DMS 273 treated with DMSO at 0.1 percent for 48 hours (cell line): ENCODE measurements around the gene IQSEC1.

ENCODE experiments used
- DNase-seq: peaks from one replicate; lab custom pipeline; 2025; lab: John Stamatoyannopoulos, UW

Gene IQSEC1

DNA sequence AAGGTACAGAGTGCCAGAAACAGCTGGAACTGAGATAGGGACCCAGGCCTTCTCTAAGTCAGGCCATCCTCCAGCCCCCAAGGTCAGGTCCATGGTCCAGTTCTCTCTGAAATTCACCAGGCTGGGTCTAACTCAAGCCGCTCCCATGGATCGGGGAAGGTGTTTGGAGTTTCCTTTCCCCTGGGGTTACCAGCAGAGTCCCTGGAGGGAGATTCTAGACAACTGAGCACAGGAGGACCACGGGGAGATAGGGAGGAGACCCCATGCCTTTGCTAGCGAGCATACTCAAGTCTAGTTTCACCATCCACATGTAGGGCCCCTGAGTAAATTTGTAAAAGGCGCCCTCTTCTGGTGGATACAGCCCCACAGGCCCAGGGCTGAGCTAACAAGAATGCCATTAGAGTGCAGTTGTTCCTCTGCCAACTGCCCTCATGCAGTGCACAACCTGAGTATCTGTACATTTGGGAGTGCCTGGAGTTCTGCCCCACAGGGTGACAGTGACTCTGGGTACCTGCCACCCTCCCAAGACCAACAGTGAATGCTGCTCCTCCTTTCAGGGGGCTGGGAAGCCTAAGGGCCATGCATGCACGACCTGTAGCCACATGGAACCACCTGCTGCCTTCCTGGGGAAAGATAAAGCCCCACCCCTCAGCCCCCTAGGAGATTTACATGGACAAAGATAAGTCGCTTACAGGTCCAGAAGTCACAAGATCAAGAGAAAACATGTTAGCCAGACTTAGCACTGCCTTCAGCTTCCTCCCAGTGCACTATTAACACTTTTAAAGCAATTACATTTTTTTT, 89.0 kb downstream of the IQSEC1 start:
- no peak for DNase-seq

GRCh38 chr3:12983319-12983718, 89.9 kb downstream of the IQSEC1 start:
- no peak for DNase-seq

GRCh38 chr3:12982619-12983101, 90.6 kb downstream of the IQSEC1 start:
- no peak for DNase-seq

- no peak for DNase-seq
Measured at GRCh38 chr3:12981306-12982275, 91.6 kb downstream of the IQSEC1 start.

GRCh38 chr3:12980596-12981290, 92.5 kb downstream of the IQSEC1 start:
- DNase-seq = no peak

DNA sequence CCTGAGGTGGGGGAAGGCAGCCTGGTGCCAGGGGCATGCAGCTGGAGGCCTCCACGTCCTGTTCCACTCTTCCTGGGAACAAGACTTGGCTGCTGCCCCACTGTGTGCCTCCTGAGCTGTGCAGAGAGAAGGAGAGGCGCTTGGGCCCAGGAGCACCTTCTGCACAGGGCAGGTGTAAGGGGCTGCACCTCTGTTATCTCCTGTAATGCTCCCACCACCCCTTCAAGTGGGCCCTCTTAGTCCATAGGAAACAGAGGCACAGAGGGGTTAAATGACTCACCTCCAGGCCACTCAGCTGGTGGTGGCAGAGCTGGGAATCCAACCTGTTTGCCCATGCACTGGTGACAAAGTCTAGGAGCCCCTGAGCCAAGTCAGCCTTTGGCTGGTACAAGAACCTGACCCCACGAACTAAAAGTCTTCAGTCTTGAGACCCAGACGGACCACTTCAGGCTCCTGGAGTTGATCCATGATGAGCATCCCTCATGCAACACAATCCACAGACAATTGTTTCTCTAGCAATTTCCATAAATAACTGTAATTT, 93.2 kb downstream of the IQSEC1 start:
- no peak for DNase-seq

- no peak for DNase-seq
Measured at GRCh38 chr3:12979151-12979946, 93.9 kb downstream of the IQSEC1 start.

- no peak for DNase-seq
Measured at GRCh38 chr3:12978682-12979081, 94.5 kb downstream of the IQSEC1 start.

DNA sequence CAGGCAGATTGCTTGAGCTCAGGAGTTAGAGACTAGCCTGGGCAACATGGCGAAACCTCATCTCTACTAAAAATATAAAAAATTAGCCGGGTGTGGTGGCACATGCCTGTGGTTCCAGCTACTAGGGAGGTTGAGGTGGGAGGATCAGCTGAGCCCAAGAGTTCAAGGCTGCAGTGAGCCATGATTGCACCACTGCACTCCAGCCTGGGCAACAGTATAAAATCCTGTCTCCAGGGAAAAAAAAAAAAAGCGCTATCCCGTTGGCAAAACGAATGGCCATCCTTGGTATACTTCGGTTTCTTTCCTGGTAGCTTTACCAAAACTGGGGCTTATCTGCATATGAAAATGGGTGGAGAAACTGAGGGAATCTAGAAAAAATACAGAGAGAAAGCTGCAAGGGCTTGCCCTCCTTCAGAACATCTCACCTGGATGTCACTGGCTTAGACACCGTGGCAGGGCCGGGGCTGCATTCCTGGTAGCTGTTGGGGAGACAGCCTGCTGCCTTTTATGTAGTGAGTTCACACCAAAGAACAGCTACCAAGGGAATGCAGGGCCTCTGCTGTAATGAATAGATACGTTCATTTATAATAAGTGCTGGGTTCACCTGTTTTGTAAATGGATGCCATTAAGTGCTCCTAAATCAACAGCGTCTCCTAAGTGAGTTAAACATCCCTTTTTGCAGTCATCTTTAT, 96.0 kb downstream of the IQSEC1 start:
- no peak for DNase-seq

- no peak for DNase-seq
Measured at GRCh38 chr3:12975748-12976522, 97.3 kb downstream of the IQSEC1 start.

DNA sequence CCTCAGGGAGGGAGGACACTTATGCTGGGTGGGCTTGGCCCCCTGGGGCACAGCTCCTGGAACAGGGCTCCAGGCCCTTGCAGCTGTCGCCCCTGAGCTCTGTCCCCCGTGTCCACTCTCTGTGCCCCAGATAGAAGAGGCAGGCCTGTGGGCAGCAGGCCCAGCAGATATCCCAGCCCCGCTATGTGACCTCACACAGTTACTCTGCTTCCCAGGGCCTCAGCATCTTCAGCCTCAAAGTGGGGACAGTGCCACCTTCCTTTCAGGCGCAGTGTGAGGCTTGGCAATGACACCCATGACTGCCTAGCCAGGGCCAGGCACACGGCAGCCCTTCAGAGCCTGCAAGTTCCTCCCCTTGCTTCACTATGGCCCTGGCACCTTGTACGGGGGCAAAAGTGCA, 98.4 kb downstream of the IQSEC1 start:
- DNase-seq = no peak

- no peak for DNase-seq
Measured at GRCh38 chr3:12974334-12974733, 98.9 kb downstream of the IQSEC1 start.

DNA sequence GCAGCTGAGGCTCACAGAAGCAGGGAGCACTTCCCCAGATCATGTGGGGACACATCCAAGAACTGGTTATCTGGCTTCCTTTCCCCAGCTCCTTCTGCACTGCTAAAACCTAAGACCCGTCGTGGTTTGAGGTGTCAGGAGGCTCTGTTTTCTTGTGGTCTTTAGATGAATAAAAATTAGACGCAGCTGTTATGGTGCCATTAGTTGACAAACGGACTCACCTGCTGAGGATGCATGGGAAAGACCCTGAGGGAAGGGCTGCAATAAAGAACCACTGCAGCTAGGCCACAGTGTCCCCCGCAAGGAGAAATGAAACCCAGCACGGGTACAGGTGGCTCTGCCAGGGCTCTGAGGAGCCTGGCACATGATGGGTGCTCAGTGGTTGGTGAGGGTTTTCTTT, 99.4 kb downstream of the IQSEC1 start:
- no peak for DNase-seq

DNA sequence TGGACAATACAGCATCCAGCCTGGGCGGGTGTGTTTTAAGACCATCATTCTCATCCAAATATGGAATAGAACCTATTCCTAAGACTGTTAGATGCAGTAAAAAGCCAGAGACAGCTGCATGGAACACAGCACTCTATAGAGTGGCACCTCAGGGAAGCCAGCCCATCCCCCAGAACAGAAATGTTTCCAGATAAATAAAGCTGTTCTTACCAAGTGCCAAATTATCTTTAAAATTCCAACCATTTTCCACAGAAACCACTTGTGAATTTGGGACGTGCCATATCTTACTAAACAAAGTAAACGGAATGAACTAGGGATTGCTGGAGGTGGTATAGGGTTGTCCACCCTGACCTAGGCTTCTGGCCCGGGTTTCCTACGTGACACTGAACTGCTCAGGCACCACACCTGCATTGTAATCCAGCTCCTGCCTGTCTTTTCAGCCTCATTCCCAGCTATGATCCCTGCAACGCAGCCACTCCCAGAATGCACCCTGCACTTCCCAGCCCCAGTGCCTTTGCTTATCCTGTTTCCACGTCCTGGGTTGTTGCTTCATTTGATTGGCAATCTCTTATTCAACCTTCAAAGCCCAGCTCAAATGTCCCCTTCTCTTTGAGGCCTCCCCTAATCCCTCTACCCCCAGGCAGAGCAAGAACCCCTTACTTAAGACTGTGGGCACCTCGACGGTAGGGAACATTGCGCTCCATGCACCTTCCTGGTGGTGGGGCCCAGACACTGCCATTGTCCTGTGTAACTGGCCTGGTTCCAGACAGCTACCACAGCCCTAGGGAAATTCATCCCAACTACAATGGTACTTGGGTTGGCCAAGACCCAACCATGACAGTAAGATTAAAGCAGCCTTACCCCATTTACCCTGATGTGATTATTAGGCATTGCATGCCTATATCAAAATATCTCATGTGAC, 100.2 kb downstream of the IQSEC1 start:
- no peak for DNase-seq

DNA sequence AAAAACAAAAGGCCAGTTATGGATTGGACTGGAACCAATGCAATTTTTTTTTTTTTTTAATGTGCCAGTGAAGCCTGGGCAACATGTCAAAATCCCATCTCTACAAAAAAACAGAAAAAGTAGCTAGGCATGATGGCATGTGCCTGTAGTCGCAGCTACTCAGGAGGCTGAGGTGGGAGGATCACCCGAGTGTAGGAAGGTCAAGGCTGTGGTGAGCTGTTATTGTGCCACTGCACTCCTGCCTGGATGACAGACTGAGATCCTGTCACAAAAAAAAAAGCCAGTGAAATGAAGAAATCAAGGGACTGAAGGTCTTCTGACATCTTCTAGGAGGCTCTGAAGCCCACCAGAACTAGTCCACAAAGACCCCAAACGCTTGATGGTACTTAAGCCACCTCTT, 101.2 kb downstream of the IQSEC1 start:
- DNase-seq = no peak

GRCh38 chr3:12970684-12971083, 102.5 kb downstream of the IQSEC1 start:
- no peak for DNase-seq

DNA sequence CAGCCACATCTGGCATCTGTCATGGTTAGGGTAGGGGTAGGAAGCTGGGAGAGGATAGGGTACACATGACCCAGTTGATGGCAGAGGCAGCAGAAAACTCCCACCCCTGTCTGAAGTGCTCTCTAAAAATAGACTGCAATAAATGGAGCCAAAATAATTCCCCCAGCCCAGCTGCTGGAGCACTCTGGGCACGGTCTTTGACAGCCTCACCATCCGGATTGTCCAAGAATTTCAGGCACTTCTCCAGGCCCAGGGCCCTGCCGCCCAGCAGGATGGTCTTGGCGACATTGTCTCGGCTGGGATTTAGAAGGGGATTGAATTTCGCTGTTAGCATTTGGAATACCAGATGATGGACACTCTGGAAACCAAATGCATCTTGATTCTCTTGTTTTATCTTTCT, 103.7 kb downstream of the IQSEC1 start:
- DNase-seq = no peak

- no peak for DNase-seq
Measured at GRCh38 chr3:12968541-12968940, 104.7 kb downstream of the IQSEC1 start.
